Measurements from ENCODE around the gene ADAMTS12. TPM values are rescaled to one million over a fixed set of nuclear protein-coding genes. Genes with fewer than 3 reads are reported as not detected.

ADAMTS12 gene
- total and polyA plus RNA-seq, 10 of the 15 experiments (the other 5 are each of a cell fraction or from before 2014, with no cell fraction given) = 0.11 to 35.8 (median 20.7) TPM

DNA sequence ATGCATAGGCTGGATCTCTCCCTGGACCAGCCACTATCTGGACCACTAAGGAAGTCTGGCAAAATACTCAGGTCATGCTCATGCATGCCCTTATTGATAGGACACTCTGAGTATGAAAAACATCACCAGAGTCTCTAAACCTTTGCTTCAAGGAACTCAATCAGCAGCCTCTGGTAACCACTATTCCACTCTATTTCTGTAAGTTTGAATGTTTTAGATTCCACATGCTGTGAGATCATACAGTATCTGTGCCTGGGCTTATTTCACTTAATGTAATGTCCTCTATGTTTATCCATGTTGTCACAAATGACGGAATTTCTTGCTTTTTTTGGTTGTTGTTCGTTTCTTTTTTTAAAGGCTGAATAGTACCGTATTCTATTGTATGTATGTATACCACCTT is 382.8 kb downstream of the ADAMTS12 start:
- TF ChIP-seq CHD2 (IDR thresholded peaks at IDR 0.05; ENCODE audit: borderline replicate concordance, low read depth, low read length) = no peak
- no peaks in the 10 kb centered on the region for H3K79me2 ChIP-seq (ENCODE audit: control insufficient read depth, insufficient read depth, low read length)
- no TSS peak for BruUV-seq (replicated peaks)
- no peaks in the 10 kb centered on the region for H3K4me1 ChIP-seq (ENCODE audit: control insufficient read depth, insufficient read depth, low read length)
- FAIRE-seq = no peak
- ChIA-PET RAD21 (ENCODE audit: unreplicated experiment) (no interaction called here), POLR2A (no interaction called here), CTCF (no interaction called here), SMC1A (ENCODE audit: uncharacterized antibody, unreplicated experiment) (no interaction called here)
- H3K4me2 ChIP-seq (ENCODE audit: control insufficient read depth, insufficient read depth) = no peak overlapping the region
- 87% methylated on average over 3 of the region's 3 CpGs for WGBS (ENCODE audit: insufficient coverage, insufficient replicate concordance, low lambda C conversion rate, missing lambda C conversion rate)
- H3K9me3 ChIP-seq (replicated peaks; ENCODE audit: control insufficient read depth, insufficient read depth, low read length) = no peaks in the 10 kb centered on the region; the same call in 2 of the 3 replicates
- no peaks in the 10 kb centered on the region for H3K27me3 ChIP-seq (replicated peaks in 1 of 2; ENCODE audit: control insufficient read depth in 2 of 2, insufficient read depth in 2 of 2, low read length in 1 of 2)
- no peaks in the 10 kb centered on the region for H3K36me3 ChIP-seq (ENCODE audit: control insufficient read depth in 2 of 2, insufficient read depth in 2 of 2, low read length in 1 of 2)
- ATAC-seq = no peak
- H4K20me1 ChIP-seq (ENCODE audit: control insufficient read depth, insufficient read depth) = no peaks in the 10 kb centered on the region
- H3K27ac ChIP-seq (ENCODE audit: control insufficient read depth, insufficient read depth) = no peak overlapping the region
- H3K4me3 ChIP-seq = no peak overlapping the region
- H3K9ac ChIP-seq (ENCODE audit: control insufficient read depth, insufficient read depth, low read length) = no peak overlapping the region
- DNase-seq (ENCODE audit: low read depth, low spot score) = no peak
- no peak overlapping the region for H2AFZ ChIP-seq (ENCODE audit: control insufficient read depth, low read depth, low read length)
- in situ Hi-C loops (cut with MboI) (no loop called here), intact Hi-C loops (cut with micrococcal nuclease; ENCODE audit: unreplicated experiment) (no loop called here)

- intact Hi-C loops (cut with micrococcal nuclease; ENCODE audit: unreplicated experiment) = no loop called here
These were observed 384.4 kb downstream of the ADAMTS12 start for GRCh38 chr5:33507426-33507825.

More at GRCh38 chr5:33507426-33507825, 384.4 kb downstream of the ADAMTS12 start:
- no peak overlapping the region for H2AFZ ChIP-seq (ENCODE audit: control insufficient read depth, low read depth, low read length)
- FAIRE-seq (no peak), DNase-seq (ENCODE audit: low read depth, low spot score) (no peak), ATAC-seq (no peak)
- RAD21 ChIA-PET (ENCODE audit: unreplicated experiment) = no interaction called here
- in situ Hi-C loops (cut with MboI) = no loop called here
- TF ChIP-seq YY1 (IDR thresholded peaks at IDR 0.05; ENCODE audit: low read depth, low read length) (no peak), NFYB (IDR thresholded peaks at IDR 0.05; ENCODE audit: insufficient read depth, low read depth, low read length) (no peak), CREM (IDR thresholded peaks at IDR 0.05; ENCODE audit: low read depth) (no peak), RFX5 (IDR thresholded peaks at IDR 0.05; ENCODE audit: low read depth, low read length) (no peak)
- H3K4me3 ChIP-seq = no peak overlapping the region
- POLR2A ChIA-PET = interaction anchor here (0.6 kb wide), 1 partner anchor 64 kb away, joined by 3 read pairs; no protein-coding TSS in a partner anchor
- H3K79me2 ChIP-seq (ENCODE audit: control insufficient read depth, insufficient read depth, low read length) = no peaks in the 10 kb centered on the region
- H3K4me2 ChIP-seq (ENCODE audit: control insufficient read depth, insufficient read depth) = no peak overlapping the region
- SMC1A ChIA-PET (ENCODE audit: uncharacterized antibody, unreplicated experiment) = interaction anchor here (1.2 kb wide), 1 partner anchor 10 kb away, joined by 3 read pairs; no protein-coding TSS in a partner anchor
- no peak overlapping the region for H3K9ac ChIP-seq (ENCODE audit: control insufficient read depth, insufficient read depth, low read length)
- no peaks in the 10 kb centered on the region for H3K9me3 ChIP-seq (replicated peaks; ENCODE audit: control insufficient read depth, insufficient read depth, low read length)
- H4K20me1 ChIP-seq (ENCODE audit: control insufficient read depth, insufficient read depth) = no peaks in the 10 kb centered on the region
- H3K27me3 ChIP-seq (replicated peaks in 1 of 2; ENCODE audit: control insufficient read depth in 2 of 2, insufficient read depth in 2 of 2, low read length in 1 of 2) = no peaks in the 10 kb centered on the region
- BruUV-seq (replicated peaks) = no TSS peak
- 64% methylated on average over 4 of the region's 4 CpGs for WGBS (ENCODE audit: insufficient coverage, insufficient replicate concordance, low lambda C conversion rate, missing lambda C conversion rate)
- CTCF ChIA-PET = no interaction called here
- H3K36me3 ChIP-seq (ENCODE audit: control insufficient read depth in 2 of 2, insufficient read depth in 2 of 2, low read length in 1 of 2) = no peaks in the 10 kb centered on the region
- H3K27ac ChIP-seq (ENCODE audit: control insufficient read depth, insufficient read depth) = no peak overlapping the region
- no peaks in the 10 kb centered on the region for H3K4me1 ChIP-seq (ENCODE audit: control insufficient read depth, insufficient read depth, low read length)
